Activated CD4-positive, alpha-beta T cell treated with anti-CD3 and anti-CD28 coated beads, Interleukin-2, amount 10 ng/mL, durations not matched to agents 7 days and 5 days (primary cell): Measurements from ENCODE around the gene ATAD2B. TPM values are rescaled to one million over a fixed set of nuclear protein-coding genes. Genes with fewer than 3 reads are reported as not detected.

Experiments
- CTCF ChIA-PET: fragments of 350-600 bp; sonication (Branson Sonifier 250); formaldehyde crosslinking; loops from one replicate; lab custom pipeline; 2021; ENCODE audit warnings: antibody characterized with exemption; lab: Charles Lee
- POLR2A ChIA-PET: fragments of 350-600 bp; sonication (Branson Sonifier 250); formaldehyde crosslinking; loops from one replicate; lab custom pipeline; 2021; ENCODE audit warnings: antibody characterized with exemption; lab: Charles Lee
- DNase-seq: peaks from one replicate; pipeline ENCODE4 v3.0.0-alpha.2; 2020
- H3K27ac Mint-ChIP-seq: one replicate; pipeline ENCODE4 v1.8.0; 2021; ENCODE audit warnings: mild to moderate bottlenecking, moderate library complexity, mixed read lengths
- H3K27me3 Mint-ChIP-seq: one replicate; pipeline ENCODE4 v1.8.0; 2021; ENCODE audit warnings: mixed read lengths
- H3K36me3 Mint-ChIP-seq: one replicate; pipeline ENCODE4 v1.8.0; 2021; ENCODE audit warnings: low read depth, mixed read lengths
- H3K4me1 Mint-ChIP-seq: one replicate; pipeline ENCODE4 v1.8.0; 2021; ENCODE audit warnings: mixed read lengths
- H3K4me3 Mint-ChIP-seq: one replicate; pipeline ENCODE4 v1.8.0; 2021; ENCODE audit warnings: mild to moderate bottlenecking, moderate library complexity, mixed read lengths
- H3K9me3 Mint-ChIP-seq: one replicate; pipeline ENCODE4 v1.8.0; 2021; ENCODE audit warnings: mixed read lengths
- total RNA-seq, 2 experiments: library from RNA; stranded (reverse); gene quantifications; one replicate each; pipeline ENCODE4 v1.2.3, GENCODE V29; 2021

The ATAD2B gene
- total RNA-seq, 2 experiments from 2014 or later = 24.7 to 25.6 TPM

GRCh38 chr2:23769364-23769763 is 157.6 kb downstream of the ATAD2B start:
- H3K4me1 Mint-ChIP-seq = no peaks in the 10 kb centered on the region
- H3K27me3 Mint-ChIP-seq = no peaks in the 10 kb centered on the region
- POLR2A ChIA-PET = no interaction called here
- DNase-seq = no peak
- no peak overlapping the region for H3K4me3 Mint-ChIP-seq
- peaks cover 43% of the 10 kb centered on the region for H3K36me3 Mint-ChIP-seq
- H3K9me3 Mint-ChIP-seq = peaks cover 6% of the 10 kb centered on the region
- CTCF ChIA-PET = interaction anchor here (1.3 kb wide), 1 partner anchor 12 kb away, joined by 3 read pairs; no protein-coding TSS in a partner anchor
- no peak overlapping the region for H3K27ac Mint-ChIP-seq

- Mint-ChIP-seq H3K4me3 (no peak overlapping the region), H3K4me1 (no peaks in the 10 kb centered on the region), H3K9me3 (peaks cover 6% of the 10 kb centered on the region), H3K27me3 (no peaks in the 10 kb centered on the region), H3K36me3 (peaks cover 42% of the 10 kb centered on the region), H3K27ac (no peak overlapping the region)
- CTCF ChIA-PET = no interaction called here
- POLR2A ChIA-PET = no interaction called here
- no peak for DNase-seq
Observed at GRCh38 chr2:23767876-23768621, 158.9 kb downstream of the ATAD2B start.

- Mint-ChIP-seq H3K36me3 (peaks cover 26% of the 10 kb centered on the region), H3K9me3 (no peaks in the 10 kb centered on the region), H3K4me1 (peaks cover 12% of the 10 kb centered on the region), H3K27me3 (no peaks in the 10 kb centered on the region), H3K27ac (no peak overlapping the region), H3K4me3 (no peak overlapping the region)
- DNase-seq = no peak
- CTCF ChIA-PET = no interaction called here
- POLR2A ChIA-PET = no interaction called here
Observed at GRCh38 chr2:23762141-23762540, 164.8 kb downstream of the ATAD2B start.

GRCh38 chr2:23761638-23762037 is 165.3 kb downstream of the ATAD2B start:
- H3K27ac Mint-ChIP-seq = peak overlapping the region; percentile 47
- CTCF ChIA-PET = no interaction called here
- H3K9me3 Mint-ChIP-seq = no peaks in the 10 kb centered on the region
- no peak overlapping the region for H3K4me3 Mint-ChIP-seq
- POLR2A ChIA-PET = no interaction called here
- peaks cover 28% of the 10 kb centered on the region for H3K36me3 Mint-ChIP-seq
- no peaks in the 10 kb centered on the region for H3K27me3 Mint-ChIP-seq
- peaks cover 12% of the 10 kb centered on the region for H3K4me1 Mint-ChIP-seq
- DNase-seq = no peak

- ChIA-PET POLR2A (no interaction called here), CTCF (no interaction called here)
- DNase-seq = no peak
- H3K36me3 Mint-ChIP-seq = peaks cover 28% of the 10 kb centered on the region
- no peak overlapping the region for H3K27ac Mint-ChIP-seq
- no peak overlapping the region for H3K4me3 Mint-ChIP-seq
- H3K4me1 Mint-ChIP-seq = peaks cover 12% of the 10 kb centered on the region
- no peaks in the 10 kb centered on the region for H3K9me3 Mint-ChIP-seq
- H3K27me3 Mint-ChIP-seq = no peaks in the 10 kb centered on the region
Observed at GRCh38 chr2:23760736-23761135, 166.2 kb downstream of the ATAD2B start.

- DNase-seq = no peak
- Mint-ChIP-seq H3K4me1 (peaks cover 12% of the 10 kb centered on the region), H3K27ac (no peak overlapping the region), H3K4me3 (no peak overlapping the region), H3K9me3 (no peaks in the 10 kb centered on the region), H3K36me3 (peaks cover 35% of the 10 kb centered on the region), H3K27me3 (no peaks in the 10 kb centered on the region)
- ChIA-PET POLR2A (no interaction called here), CTCF (interaction anchor here (0.8 kb wide), 1 partner anchor 12 kb away, joined by 3 read pairs; no protein-coding TSS in a partner anchor)
Observed at GRCh38 chr2:23757686-23758433, 169.1 kb downstream of the ATAD2B start.

GRCh38 chr2:23756593-23757292 is 170.2 kb downstream of the ATAD2B start:
- H3K27me3 Mint-ChIP-seq = no peaks in the 10 kb centered on the region

GRCh38 chr2:23754970-23755369 is 172.0 kb downstream of the ATAD2B start:
- H3K27me3 Mint-ChIP-seq = no peaks in the 10 kb centered on the region
- no peaks in the 10 kb centered on the region for H3K9me3 Mint-ChIP-seq
- ChIA-PET CTCF (no interaction called here), POLR2A (no interaction called here)
- no peak for DNase-seq
- no peak overlapping the region for H3K4me3 Mint-ChIP-seq
- no peaks in the 10 kb centered on the region for H3K4me1 Mint-ChIP-seq
- no peak overlapping the region for H3K27ac Mint-ChIP-seq
- peaks cover 32% of the 10 kb centered on the region for H3K36me3 Mint-ChIP-seq

More at GRCh38 chr2:23756593-23757292, 170.2 kb downstream of the ATAD2B start:
- Mint-ChIP-seq H3K4me1 (peaks cover 7% of the 10 kb centered on the region), H3K4me3 (no peak overlapping the region), H3K27ac (no peak overlapping the region), H3K36me3 (peaks cover 32% of the 10 kb centered on the region), H3K9me3 (no peaks in the 10 kb centered on the region)
- CTCF ChIA-PET = interaction anchor here (0.6 to 1.2 kb wide), 3 partner anchors 13 to 30 kb away, joined by 3 to 5 read pairs (median 3); no protein-coding TSS in a partner anchor
- no peak for DNase-seq
- POLR2A ChIA-PET = no interaction called here

- ChIA-PET POLR2A (no interaction called here), CTCF (no interaction called here)
- Mint-ChIP-seq H3K27me3 (no peaks in the 10 kb centered on the region), H3K27ac (no peak overlapping the region), H3K4me3 (no peak overlapping the region), H3K4me1 (no peaks in the 10 kb centered on the region), H3K36me3 (peaks cover 35% of the 10 kb centered on the region), H3K9me3 (no peaks in the 10 kb centered on the region)
- DNase-seq = no peak
Observed at GRCh38 chr2:23753291-23754010, 173.5 kb downstream of the ATAD2B start.

- Mint-ChIP-seq H3K27me3 (no peaks in the 10 kb centered on the region), H3K27ac (no peak overlapping the region), H3K9me3 (no peaks in the 10 kb centered on the region), H3K4me1 (no peaks in the 10 kb centered on the region), H3K36me3 (peaks cover 26% of the 10 kb centered on the region), H3K4me3 (no peak overlapping the region)
- ChIA-PET CTCF (no interaction called here), POLR2A (no interaction called here)
- DNase-seq = no peak
Observed at GRCh38 chr2:23751747-23752265, 175.1 kb downstream of the ATAD2B start.

GRCh38 chr2:23746141-23746863 is 180.6 kb downstream of the ATAD2B start:
- no peak for DNase-seq
- H3K27me3 Mint-ChIP-seq = no peaks in the 10 kb centered on the region
- no peak overlapping the region for H3K4me3 Mint-ChIP-seq
- H3K4me1 Mint-ChIP-seq = no peaks in the 10 kb centered on the region
- no peak overlapping the region for H3K27ac Mint-ChIP-seq
- H3K9me3 Mint-ChIP-seq = no peaks in the 10 kb centered on the region
- ChIA-PET CTCF (no interaction called here), POLR2A (no interaction called here)
- peaks cover 17% of the 10 kb centered on the region for H3K36me3 Mint-ChIP-seq

GRCh38 chr2:23745726-23746105 is 181.2 kb downstream of the ATAD2B start:
- CTCF ChIA-PET = no interaction called here
- Mint-ChIP-seq H3K27ac (no peak overlapping the region), H3K4me1 (no peaks in the 10 kb centered on the region), H3K36me3 (peaks cover 17% of the 10 kb centered on the region), H3K27me3 (no peaks in the 10 kb centered on the region), H3K9me3 (no peaks in the 10 kb centered on the region), H3K4me3 (no peak overlapping the region)
- no peak for DNase-seq
- POLR2A ChIA-PET = no interaction called here
